Gastroesophageal sphincter (tissue), 3 donors: ENCODE data around the gene MYO18A.

ENCODE experiments used
- CTCF ChIP-seq, 4 experiments: fragments of 200-600 bp in 2 of 4; fragments of 450-650 bp in 2 of 4; sonication (generic) in 1 of 4; IDR thresholded peaks; one replicate each; pipeline ENCODE4 v1.5.1; 2017 to 2019; ENCODE audit warnings: antibody characterized with exemption in 4 of 4, mild to moderate bottlenecking in 2 of 4, moderate library complexity in 2 of 4
- POLR2A ChIP-seq, 2 donors: fragments of 450-650 bp; IDR thresholded peaks; one replicate each; pipeline ENCODE4 v1.6.1; 2017; ENCODE audit warnings: antibody characterized with exemption in 2 of 2, mild to moderate bottlenecking in 2 of 2, moderate library complexity in 1 of 2
- POLR2AphosphoS5 ChIP-seq: sonication (generic); formaldehyde crosslinking; IDR thresholded peaks from one replicate; pipeline ENCODE4 v1.6.1; 2017; ENCODE audit warnings: antibody characterized with exemption

DNA sequence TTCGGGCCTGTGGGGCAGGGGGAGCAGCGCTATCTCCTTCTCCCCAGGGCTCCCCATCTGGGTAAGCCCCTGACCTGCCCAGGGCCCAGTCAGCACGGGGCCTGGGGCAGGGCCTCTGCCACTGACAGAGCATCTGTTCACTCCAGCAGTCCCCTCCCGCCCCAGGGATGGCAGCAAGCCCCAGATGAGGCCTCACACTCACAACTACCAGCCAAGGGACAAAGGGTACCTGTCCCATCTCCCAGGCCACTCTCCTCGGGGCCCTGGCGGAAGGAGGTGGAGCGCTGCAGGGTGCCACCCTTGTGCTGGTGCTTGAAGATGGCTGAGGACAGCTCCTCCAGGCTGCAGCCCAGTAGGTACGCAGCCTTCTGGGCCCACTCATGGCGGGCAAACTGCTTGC lies 64.8 kb downstream of the MYO18A start:
- no peak for TF ChIP-seq CTCF (IDR thresholded peaks at IDR 0.05)
- TF ChIP-seq POLR2AphosphoS5, result no peak
- no peak for TF ChIP-seq POLR2A (IDR thresholded peaks at IDR 0.05)
